Epithelial cell of prostate (primary cell): ENCODE results near the gene GUCD1.
A peak's percentile ranks its signal among the peaks of the same experiment; 100 is the strongest.
"Not testable (repeated sequence)": the region's sequence is repeated elsewhere in the genome, so short reads cannot be mapped to it uniquely, and the experiment has no call there.

Source experiments
- DNase-seq: peaks from one replicate; pipeline ENCODE4 v3.0.0-alpha.2; 2011; ENCODE audit warnings: low read depth, low spot score
- H3K27ac ChIP-seq: fragments of 450-650 bp; 2 replicates; pipeline ENCODE4 v1.5.1; 2017; ENCODE audit warnings: mild to moderate bottlenecking

The GUCD1 gene

GRCh38 chr22:24567668-24568067, 12.7 kb upstream of the GUCD1 start:
- DNase-seq: no peak
- no peak overlapping the region for H3K27ac ChIP-seq

- DNase-seq: no peak
- no peak overlapping the region for H3K27ac ChIP-seq
Measured at GRCh38 chr22:24566899-24567511, 12.1 kb upstream of the GUCD1 start.

- no peak overlapping the region for H3K27ac ChIP-seq
- DNase-seq: no peak
Measured at GRCh38 chr22:24565077-24565476, 10.1 kb upstream of the GUCD1 start.

GRCh38 chr22:24564376-24565058, 9.6 kb upstream of the GUCD1 start:
- DNase-seq: no peak
- H3K27ac ChIP-seq: no peak overlapping the region

GRCh38 chr22:24563246-24563645, 8.3 kb upstream of the GUCD1 start:
- DNase-seq: no peak
- H3K27ac ChIP-seq: no peak overlapping the region

GRCh38 chr22:24559471-24559870, 4.5 kb upstream of the GUCD1 start:
- no peak overlapping the region for H3K27ac ChIP-seq
- no peak for DNase-seq

GRCh38 chr22:24555165-24556039, 464 bp upstream of the GUCD1 start, which contains the start of gene SNRPD3:
Gene SNRPD3 (plus strand): TSS chr22:24555999. CDS start chr22:24557675, 1,676 bp downstream.
- DNase-seq: peak; percentile 90
- peak within 1 kb of the TSS; percentile 88 for H3K27ac ChIP-seq

GRCh38 chr22:24553597-24554312, 1.2 kb downstream of the GUCD1 start:
- no peak for DNase-seq
- peak overlapping the region; percentile 88 for H3K27ac ChIP-seq

- not testable (repeated sequence) for H3K27ac ChIP-seq, DNase-seq
Measured at GRCh38 chr22:24552503-24553286, 2.2 kb downstream of the GUCD1 start.

GRCh38 chr22:24550902-24551435, 4.0 kb downstream of the GUCD1 start:
- no peak for DNase-seq
- no peak overlapping the region for H3K27ac ChIP-seq

GRCh38 chr22:24550028-24550901, 4.7 kb downstream of the GUCD1 start:
- peak overlapping the region; percentile 5 for H3K27ac ChIP-seq
- no peak for DNase-seq

GRCh38 chr22:24548812-24549211, 6.1 kb downstream of the GUCD1 start:
- no peak for DNase-seq
- no peak overlapping the region for H3K27ac ChIP-seq

GRCh38 chr22:24543679-24544243, 11.2 kb downstream of the GUCD1 start:
- no peak for DNase-seq
- H3K27ac ChIP-seq: no peak overlapping the region

- no peak overlapping the region for H3K27ac ChIP-seq
- no peak for DNase-seq
Measured at GRCh38 chr22:24543185-24543601, 11.7 kb downstream of the GUCD1 start.

- no peak overlapping the region for H3K27ac ChIP-seq
- no peak for DNase-seq
Measured at GRCh38 chr22:24542641-24543040, 12.3 kb downstream of the GUCD1 start.

GRCh38 chr22:24541681-24542515, 13.0 kb downstream of the GUCD1 start:
- no peak overlapping the region for H3K27ac ChIP-seq
- DNase-seq: no peak

- no peak for DNase-seq
- no peak overlapping the region for H3K27ac ChIP-seq
Measured at GRCh38 chr22:24540470-24540869, 14.5 kb downstream of the GUCD1 start.
